Gastrocnemius medialis (tissue), 4 donors: ENCODE measurements around the gene HES2. TPM values are rescaled to one million over a fixed set of nuclear protein-coding genes. Genes with fewer than 3 reads are reported as not detected.
"Not testable (repeated sequence)": the region's sequence is repeated elsewhere in the genome, so short reads cannot be mapped to it uniquely, and the experiment has no call there.

Experiments
- ATAC-seq, 2 donors: fragments of 150-250 bp; one replicate each; pipeline ENCODE4 v1.9.1; 2016
- DNase-seq, 2 donors: peaks; one replicate each; pipeline ENCODE4 v3.0.0-alpha.2; 2019
- H3K27ac ChIP-seq, 4 donors: fragments of 200-600 bp; sonication (generic); 1 replicate in 1 of 4; 2 replicates in 3 of 4; pipeline ENCODE4 v1.5.1; 2016 to 2018; ENCODE audit warnings: mild to moderate bottlenecking in 2 of 4, moderate library complexity in 1 of 4
- H3K27me3 ChIP-seq, 3 donors: fragments of 200-600 bp; sonication (generic) in 2 of 3; 1 replicate in 1 of 3; 2 replicates in 2 of 3; pipeline versions ENCODE4 v1.5.1 to v1.6.0; 2016 to 2019; ENCODE audit warnings: mild to moderate bottlenecking in 1 of 3, moderate library complexity in 1 of 3
- H3K36me3 ChIP-seq, 2 donors: fragments of 200-600 bp; sonication (generic) in 1 of 2; one replicate each; pipeline ENCODE4 v1.5.1; 2017 to 2018
- H3K4me1 ChIP-seq, 2 donors: fragments of 200-600 bp; sonication (generic) in 1 of 2; one replicate each; pipeline ENCODE4 v1.5.1; 2016 to 2017; ENCODE audit warnings: mild to moderate bottlenecking in 2 of 2
- H3K4me3 ChIP-seq, 4 donors: fragments of 200-600 bp; sonication (generic) in 3 of 4; 1 replicate in 1 of 4; 2 replicates in 3 of 4; pipeline ENCODE4 v1.5.1; 2016 to 2019; ENCODE audit warnings: mild to moderate bottlenecking in 2 of 4
- H3K9me3 ChIP-seq, 3 donors: fragments of 200-600 bp; sonication (generic) in 2 of 3; 1 replicate in 1 of 3; 2 replicates in 2 of 3; pipeline ENCODE4 v1.5.1; 2016 to 2019
- POLR2A ChIP-seq, 2 donors: fragments of 450-650 bp; IDR thresholded peaks; one replicate each; pipeline ENCODE4 v1.6.1; 2017; ENCODE audit warnings: antibody characterized with exemption in 2 of 2, mild to moderate bottlenecking in 2 of 2, moderate library complexity in 2 of 2
- in situ Hi-C, 4 donors: fragments of 200-750 bp; cut with MboI; loops; one replicate each; pipeline versions ENCODE4 v1.15.0 to v1.8.0; 2017; ENCODE audit warnings: low sequenced_read_pairs in 4 of 4
- intact Hi-C: fragments of 100-400 bp; cut with DNase I; formaldehyde crosslinking; loops from one replicate; pipeline ENCODE4 v1.15.1; 2023; ENCODE audit warnings: low total_unique reads
- total RNA-seq, 4 donors: library from RNA; depleted of rRNA; stranded (reverse); fragments of >200 nt; gene quantifications; one replicate each; pipeline versions ENCODE4 v1.1.0 to v1.2.3, GENCODE V29; 2016
- TF ChIP-seq, protein P1 (sequence below), 5 experiments: fragments of 450-650 bp in 3 of 5; fragments of 200-600 bp in 2 of 5; sonication (generic) in 2 of 5; IDR thresholded peaks in 4 of 5; conservative IDR thresholded peaks in 1 of 5; 1 replicate in 4 of 5; 2 replicates in 1 of 5; pipeline ENCODE4 v1.5.1; 2016 to 2019; ENCODE audit warnings: antibody characterized with exemption in 5 of 5, mild to moderate bottlenecking in 3 of 5, moderate library complexity in 3 of 5

HES2 gene
- total RNA-seq, 4 donors from 2014 or later, result 0.24 TPM; not detected in 3

DNA sequence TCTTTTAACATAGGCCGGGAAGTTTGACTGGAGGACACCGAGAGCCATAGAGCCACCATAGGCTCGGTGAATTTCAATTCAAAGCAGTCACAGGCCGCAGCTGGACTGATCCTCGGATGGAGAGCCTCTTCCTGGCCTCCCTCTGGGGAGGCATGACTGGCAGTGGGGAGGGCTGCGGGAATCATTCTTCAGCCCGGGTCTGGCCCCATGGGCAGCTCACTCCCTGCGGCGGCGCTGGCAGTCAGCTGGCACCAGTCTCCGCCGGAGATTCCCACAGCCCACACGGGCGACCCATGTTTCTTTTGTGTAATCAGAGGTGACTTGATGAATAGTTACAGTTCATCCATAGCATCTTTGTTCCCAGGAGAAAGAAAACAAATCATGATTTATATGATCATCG, 15.4 kb upstream of the HES2 start:
- Histone ChIP-seq H3K4me3 (no peak overlapping the region), H3K27me3 (peaks cover 16 to 32% (median 31%) of the 10 kb centered on the region in 3 donors), H3K9me3 (no peaks in the 10 kb centered on the region), H3K4me1 (no peaks in the 10 kb centered on the region), H3K27ac (no peak overlapping the region), H3K36me3 (no peaks in the 10 kb centered on the region)
- ATAC-seq (no peak), DNase-seq (no peak)
- in situ Hi-C loops, result no loop called here
- intact Hi-C loops, result no loop called here
- no peak for TF ChIP-seq POLR2A (IDR thresholded peaks at IDR 0.05)
- TF ChIP-seq, protein P1, sequence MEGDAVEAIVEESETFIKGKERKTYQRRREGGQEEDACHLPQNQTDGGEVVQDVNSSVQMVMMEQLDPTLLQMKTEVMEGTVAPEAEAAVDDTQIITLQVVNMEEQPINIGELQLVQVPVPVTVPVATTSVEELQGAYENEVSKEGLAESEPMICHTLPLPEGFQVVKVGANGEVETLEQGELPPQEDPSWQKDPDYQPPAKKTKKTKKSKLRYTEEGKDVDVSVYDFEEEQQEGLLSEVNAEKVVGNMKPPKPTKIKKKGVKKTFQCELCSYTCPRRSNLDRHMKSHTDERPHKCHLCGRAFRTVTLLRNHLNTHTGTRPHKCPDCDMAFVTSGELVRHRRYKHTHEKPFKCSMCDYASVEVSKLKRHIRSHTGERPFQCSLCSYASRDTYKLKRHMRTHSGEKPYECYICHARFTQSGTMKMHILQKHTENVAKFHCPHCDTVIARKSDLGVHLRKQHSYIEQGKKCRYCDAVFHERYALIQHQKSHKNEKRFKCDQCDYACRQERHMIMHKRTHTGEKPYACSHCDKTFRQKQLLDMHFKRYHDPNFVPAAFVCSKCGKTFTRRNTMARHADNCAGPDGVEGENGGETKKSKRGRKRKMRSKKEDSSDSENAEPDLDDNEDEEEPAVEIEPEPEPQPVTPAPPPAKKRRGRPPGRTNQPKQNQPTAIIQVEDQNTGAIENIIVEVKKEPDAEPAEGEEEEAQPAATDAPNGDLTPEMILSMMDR (IDR thresholded peaks at IDR 0.05 in 4 of 5, conservative IDR thresholded peaks at IDR 0.05 in 1 of 5), result no peak

DNA sequence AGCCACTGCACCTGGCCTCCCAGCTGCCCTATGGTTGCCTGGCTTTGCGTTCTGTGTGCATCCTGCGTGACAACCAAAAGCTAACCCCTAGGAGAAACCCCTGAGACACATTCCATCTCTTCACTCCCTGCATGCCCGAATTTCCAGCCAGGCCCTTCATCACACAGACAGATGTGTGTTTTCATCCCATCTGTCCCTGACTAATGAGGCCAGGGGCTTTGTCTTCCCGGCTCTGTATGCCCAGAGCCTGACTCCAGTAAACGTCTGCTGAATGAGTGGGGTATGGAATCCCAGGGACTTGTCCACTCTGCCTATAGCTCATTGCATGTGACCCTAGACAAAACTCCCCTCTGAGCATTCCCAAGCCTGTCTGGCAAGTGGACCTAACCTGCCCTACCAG, 14.5 kb upstream of the HES2 start:
- Histone ChIP-seq H3K4me1 (no peaks in the 10 kb centered on the region), H3K36me3 (no peaks in the 10 kb centered on the region), H3K27me3 (peaks cover 13 to 31% (median 24%) of the 10 kb centered on the region in 3 donors), H3K4me3 (no peak overlapping the region), H3K27ac (no peak overlapping the region), H3K9me3 (no peaks in the 10 kb centered on the region)
- TF ChIP-seq, protein P1 (IDR thresholded peaks at IDR 0.05 in 4 of 5, conservative IDR thresholded peaks at IDR 0.05 in 1 of 5), result no peak
- TF ChIP-seq POLR2A (IDR thresholded peaks at IDR 0.05), result no peak
- intact Hi-C loops (no loop called here), in situ Hi-C loops (no loop called here)
- no peak for DNase-seq
- no peak for ATAC-seq

DNA sequence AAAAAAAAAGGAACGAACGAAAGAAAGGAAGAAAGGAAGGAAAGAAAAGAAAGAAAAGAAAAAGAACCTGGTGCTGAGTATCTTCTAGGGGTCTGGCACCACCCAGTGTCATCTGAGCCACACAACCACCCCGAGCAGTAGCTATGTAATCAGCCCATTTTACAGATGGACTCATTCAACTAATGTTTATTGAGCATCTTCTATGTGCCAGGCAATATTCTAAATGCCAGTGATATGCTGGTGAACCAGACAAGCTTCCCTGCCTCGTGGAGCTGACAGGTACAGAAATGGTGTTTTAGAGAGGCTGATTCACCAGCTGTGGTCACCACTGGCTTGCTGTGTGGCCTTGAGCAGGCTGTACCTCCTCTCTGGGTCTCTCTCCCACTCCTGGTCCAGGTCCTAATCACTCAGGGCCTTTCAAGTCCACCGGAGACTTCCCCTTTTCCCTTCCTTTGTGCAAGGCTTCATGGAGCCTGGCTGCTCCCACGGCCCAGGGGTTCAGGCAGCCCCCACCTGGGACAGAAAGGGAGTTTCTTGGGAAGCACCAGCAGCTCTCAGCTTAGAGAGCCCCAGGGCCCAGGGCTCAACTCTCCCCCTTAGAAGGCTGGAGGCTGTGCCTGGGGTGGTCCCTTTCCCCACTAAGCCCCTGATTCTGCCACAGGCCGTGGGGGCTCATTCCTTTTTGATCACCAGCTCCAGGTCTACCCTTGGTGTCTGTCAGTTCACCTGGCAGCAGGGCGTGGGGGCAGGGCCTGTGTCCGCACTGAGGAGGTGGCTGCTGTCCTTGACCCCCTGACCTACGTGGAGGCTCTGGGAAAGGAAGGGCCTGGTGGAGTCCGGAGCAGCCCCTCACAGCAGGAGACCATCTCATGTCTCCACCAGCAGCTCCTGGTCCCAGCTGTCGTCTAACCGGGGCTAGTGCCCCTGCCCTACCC, 12.2 kb upstream of the HES2 start:
- H3K9me3 ChIP-seq, H3K27ac ChIP-seq, intact Hi-C loops, in situ Hi-C loops, H3K36me3 ChIP-seq, H3K4me3 ChIP-seq, ATAC-seq, DNase-seq, H3K4me1 ChIP-seq: not testable (repeated sequence)
- H3K27me3 ChIP-seq, result peaks cover 17 to 33% (median 26%) of the 10 kb centered on the region in 3 donors

DNA sequence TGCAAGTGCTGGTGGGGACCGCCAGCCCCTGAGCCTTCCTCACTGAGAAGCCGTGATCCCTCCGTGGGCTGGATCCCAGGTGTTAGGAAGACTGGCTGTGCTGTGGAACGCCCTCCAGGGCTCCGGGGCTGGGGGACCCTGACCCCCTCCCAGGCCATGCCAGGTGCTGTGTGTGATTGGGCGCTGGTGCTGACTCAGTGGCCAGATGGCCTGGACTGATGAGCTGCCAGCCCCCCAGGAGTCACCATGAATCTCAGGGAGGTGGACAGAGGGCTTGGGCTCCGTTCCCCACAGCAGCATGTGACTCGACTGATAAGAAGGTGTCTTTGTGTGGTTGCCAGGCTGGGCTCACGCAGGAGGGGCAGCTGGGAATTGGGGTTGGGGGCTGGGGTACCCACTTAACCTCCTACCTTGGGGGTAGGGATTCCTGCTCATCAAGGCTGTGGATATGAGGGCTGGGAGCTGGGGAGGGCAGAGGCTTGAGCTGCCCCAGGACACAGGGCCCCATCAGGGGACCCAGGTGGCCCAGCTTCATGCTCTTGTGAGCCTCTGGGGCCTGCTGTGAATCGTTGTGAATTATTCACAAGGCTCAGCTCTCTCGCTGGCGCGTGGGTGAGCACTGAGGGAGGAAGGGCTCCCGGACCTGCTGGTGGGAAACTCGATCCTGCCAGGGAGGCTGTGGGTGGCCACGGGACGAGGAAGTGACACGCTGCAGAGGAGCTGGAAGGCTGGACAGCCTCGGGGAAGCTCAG, 10.1 kb upstream of the HES2 start:
- H3K4me3 ChIP-seq, in situ Hi-C loops, ATAC-seq, H3K27ac ChIP-seq, DNase-seq, H3K4me1 ChIP-seq, H3K36me3 ChIP-seq, intact Hi-C loops, H3K9me3 ChIP-seq: not testable (repeated sequence)
- H3K27me3 ChIP-seq, result peaks cover 37 to 54% (median 45%) of the 10 kb centered on the region in 3 donors

DNA sequence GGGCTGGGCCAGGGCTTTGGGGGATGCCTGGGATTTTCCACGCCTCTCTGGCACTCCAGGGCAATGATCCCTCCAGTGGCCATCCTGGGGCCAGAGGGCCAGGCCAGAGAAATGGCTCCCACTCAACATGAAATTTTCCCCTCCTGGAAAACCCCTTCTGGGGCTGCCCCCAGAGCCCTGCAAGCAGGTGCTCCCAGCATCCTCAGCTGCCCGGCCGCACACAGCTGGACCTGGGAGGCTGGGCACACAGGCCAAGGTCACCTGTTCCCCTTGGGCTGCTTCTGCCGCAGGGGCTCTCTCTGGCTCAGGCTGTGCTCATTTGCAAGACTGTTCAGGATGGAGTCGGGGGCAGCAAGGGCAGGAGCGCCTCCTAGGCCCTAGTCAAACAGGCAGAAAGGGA, 8.7 kb upstream of the HES2 start:
- H3K36me3 ChIP-seq, in situ Hi-C loops, ATAC-seq, H3K9me3 ChIP-seq, H3K4me3 ChIP-seq, H3K27ac ChIP-seq, intact Hi-C loops, H3K4me1 ChIP-seq, DNase-seq: not testable (repeated sequence)
- peaks cover 48 to 66% (median 56%) of the 10 kb centered on the region in 3 donors for H3K27me3 ChIP-seq
